Measurements from ENCODE around the gene NLRP7.

- TF ChIP-seq POLR2A (IDR thresholded peaks at IDR 0.05) = no peak
- TF ChIP-seq CTCF (IDR thresholded peaks at IDR 0.05) = no peak
Observed at GRCh38 chr19:54967611-54968010, 20.3 kb upstream of the NLRP7 start.
